HUES6 (cell line): ENCODE measurements around the gene RPL3.
A peak's percentile ranks its signal among the peaks of the same experiment; 100 is the strongest.

Experiments used
- H3K27ac ChIP-seq: 2 replicates; pipeline ENCODE4 v1.7.0; 2013; ENCODE audit warnings: low read depth, mild to moderate bottlenecking, low read length, inconsistent platforms
- H3K27me3 ChIP-seq: 2 replicates; pipeline ENCODE4 v1.6.1; 2013; ENCODE audit warnings: low read length; ENCODE audit not compliant: control insufficient read depth, insufficient read depth
- H3K36me3 ChIP-seq: 2 replicates; pipeline ENCODE4 v1.6.1; 2013; ENCODE audit warnings: low read length; ENCODE audit not compliant: control insufficient read depth, insufficient read depth
- H3K4me1 ChIP-seq: 2 replicates; pipeline ENCODE4 v1.6.1; 2013; ENCODE audit warnings: low read length; ENCODE audit not compliant: control insufficient read depth, insufficient read depth
- H3K4me3 ChIP-seq: 2 replicates; pipeline ENCODE4 v1.5.1; 2013; ENCODE audit warnings: low read depth, low read length
- H3K9ac ChIP-seq: one replicate; pipeline ENCODE4 v1.6.1; 2013; ENCODE audit warnings: mild to moderate bottlenecking, low read length
- H3K9me3 ChIP-seq: 2 replicates; pipeline ENCODE4 v1.6.1; 2013; ENCODE audit warnings: low read depth, low read length; ENCODE audit not compliant: control insufficient read depth, insufficient read depth

The RPL3 gene

GRCh38 chr22:39319284-39320022 is at the start of gene RPL3:
RPL3 (minus strand) TSS chr22:39319623; CDS start chr22:39319597, 26 bp downstream.
- Histone ChIP-seq H3K27ac (peak within 1 kb of the TSS; percentile 91), H3K36me3 (peaks cover 47% of the 10 kb centered on the region), H3K4me3 (peak within 1 kb of the TSS; percentile 80), H3K27me3 (no peaks in the 10 kb centered on the region), H3K9me3 (no peaks in the 10 kb centered on the region), H3K9ac (peak within 1 kb of the TSS; percentile 99), H3K4me1 (peaks cover 17% of the 10 kb centered on the region)

DNA sequence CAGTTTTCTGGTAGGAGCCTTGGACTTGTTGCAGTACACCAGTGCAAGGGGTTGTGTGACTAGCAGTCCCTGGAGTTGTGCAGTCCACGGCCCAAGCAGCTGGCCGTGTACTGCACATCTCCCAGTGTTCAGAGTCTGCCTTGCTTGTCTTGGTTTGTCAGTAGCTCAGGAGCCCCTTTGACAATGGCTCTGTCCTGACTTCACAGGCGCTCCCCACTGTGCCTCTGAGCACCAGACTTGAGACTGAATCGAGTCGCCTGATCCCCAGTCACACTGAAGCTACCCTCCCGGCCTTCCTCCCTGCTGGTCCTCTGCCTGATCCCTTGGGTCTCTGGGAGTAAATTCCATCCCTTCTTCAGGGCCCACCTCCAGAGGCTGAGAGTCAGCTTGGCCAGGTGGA is 49.8 kb upstream of the RPL3 start:
- Histone ChIP-seq H3K27me3 (no peaks in the 10 kb centered on the region), H3K36me3 (no peaks in the 10 kb centered on the region), H3K9me3 (peaks cover 11% of the 10 kb centered on the region), H3K4me1 (peaks cover 9% of the 10 kb centered on the region), H3K27ac (no peak overlapping the region), H3K9ac (no peak overlapping the region), H3K4me3 (no peak overlapping the region)

GRCh38 chr22:39368461-39368911 is 49.1 kb upstream of the RPL3 start:
- Histone ChIP-seq H3K27ac (no peak overlapping the region), H3K9me3 (peaks cover 11% of the 10 kb centered on the region), H3K4me3 (no peak overlapping the region), H3K4me1 (peaks cover 11% of the 10 kb centered on the region; the same call in 1 of the 2 replicates), H3K9ac (no peak overlapping the region), H3K36me3 (no peaks in the 10 kb centered on the region), H3K27me3 (no peaks in the 10 kb centered on the region)

GRCh38 chr22:39367035-39367434 is 47.6 kb upstream of the RPL3 start:
- Histone ChIP-seq H3K4me3 (no peak overlapping the region), H3K27ac (no peak overlapping the region), H3K4me1 (peaks cover 26% of the 10 kb centered on the region), H3K9me3 (peaks cover 7% of the 10 kb centered on the region), H3K36me3 (no peaks in the 10 kb centered on the region), H3K9ac (no peak overlapping the region), H3K27me3 (no peaks in the 10 kb centered on the region)

DNA sequence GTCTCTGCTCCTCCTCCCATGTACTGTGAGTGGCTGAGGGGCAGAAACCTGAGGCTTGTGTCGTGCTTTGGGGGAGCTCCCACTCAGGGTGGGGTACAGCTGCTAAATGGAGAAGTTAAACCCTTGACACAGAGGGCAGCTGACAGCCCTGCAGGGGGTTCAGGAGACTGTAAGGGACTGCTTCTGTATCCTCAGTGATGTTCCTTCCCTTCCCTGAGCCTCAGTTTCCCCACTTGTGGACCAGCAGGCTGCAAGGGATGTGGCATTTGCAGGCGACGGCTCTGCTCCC is 46.0 kb upstream of the RPL3 start:
- Histone ChIP-seq H3K9ac (no peak overlapping the region), H3K9me3 (no peaks in the 10 kb centered on the region), H3K27me3 (no peaks in the 10 kb centered on the region), H3K27ac (no peak overlapping the region), H3K4me1 (peaks cover 34% of the 10 kb centered on the region), H3K4me3 (no peak overlapping the region), H3K36me3 (no peaks in the 10 kb centered on the region)

DNA sequence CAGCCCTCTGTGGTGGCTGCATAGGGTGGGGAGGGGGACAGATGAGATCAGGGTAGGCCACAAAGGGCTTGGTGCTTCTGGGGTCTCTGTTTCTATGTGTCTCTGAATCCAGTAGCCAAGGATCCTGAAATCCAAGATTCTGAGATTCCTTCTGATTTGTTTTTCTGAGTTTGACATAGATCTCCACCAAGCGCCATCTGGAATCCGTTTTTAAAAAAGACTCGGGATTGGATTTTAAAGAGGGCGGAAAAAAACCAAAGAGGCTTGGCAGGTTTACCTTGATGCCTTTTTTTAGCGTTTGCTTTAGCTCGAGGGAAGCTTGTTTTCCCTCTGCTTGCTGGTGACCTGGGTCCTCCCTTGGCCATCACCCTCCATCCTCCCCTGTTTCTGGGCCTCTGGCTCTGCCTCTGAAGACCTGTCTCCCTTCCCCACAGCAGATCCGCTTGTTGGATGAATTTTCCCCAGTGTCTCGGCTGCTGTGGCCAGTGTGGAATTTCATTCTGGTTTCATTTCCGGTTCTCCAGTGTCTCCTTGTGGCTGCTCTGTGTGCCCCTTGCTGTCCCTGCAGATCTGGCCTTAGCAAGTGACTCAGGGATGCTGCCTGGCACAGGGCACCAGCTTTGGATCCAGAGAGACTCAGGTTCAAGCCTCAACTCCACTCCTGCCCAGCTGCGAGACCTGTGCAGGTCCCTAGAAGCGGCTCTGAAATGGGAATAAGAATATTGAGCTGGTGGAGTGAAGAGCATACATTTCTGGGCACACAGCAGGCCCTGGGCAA is 45.5 kb upstream of the RPL3 start:
- Histone ChIP-seq H3K36me3 (no peaks in the 10 kb centered on the region), H3K4me3 (no peak overlapping the region), H3K9me3 (no peaks in the 10 kb centered on the region), H3K9ac (no peak overlapping the region), H3K27ac (no peak overlapping the region), H3K4me1 (peaks cover 39% of the 10 kb centered on the region), H3K27me3 (no peaks in the 10 kb centered on the region)

DNA sequence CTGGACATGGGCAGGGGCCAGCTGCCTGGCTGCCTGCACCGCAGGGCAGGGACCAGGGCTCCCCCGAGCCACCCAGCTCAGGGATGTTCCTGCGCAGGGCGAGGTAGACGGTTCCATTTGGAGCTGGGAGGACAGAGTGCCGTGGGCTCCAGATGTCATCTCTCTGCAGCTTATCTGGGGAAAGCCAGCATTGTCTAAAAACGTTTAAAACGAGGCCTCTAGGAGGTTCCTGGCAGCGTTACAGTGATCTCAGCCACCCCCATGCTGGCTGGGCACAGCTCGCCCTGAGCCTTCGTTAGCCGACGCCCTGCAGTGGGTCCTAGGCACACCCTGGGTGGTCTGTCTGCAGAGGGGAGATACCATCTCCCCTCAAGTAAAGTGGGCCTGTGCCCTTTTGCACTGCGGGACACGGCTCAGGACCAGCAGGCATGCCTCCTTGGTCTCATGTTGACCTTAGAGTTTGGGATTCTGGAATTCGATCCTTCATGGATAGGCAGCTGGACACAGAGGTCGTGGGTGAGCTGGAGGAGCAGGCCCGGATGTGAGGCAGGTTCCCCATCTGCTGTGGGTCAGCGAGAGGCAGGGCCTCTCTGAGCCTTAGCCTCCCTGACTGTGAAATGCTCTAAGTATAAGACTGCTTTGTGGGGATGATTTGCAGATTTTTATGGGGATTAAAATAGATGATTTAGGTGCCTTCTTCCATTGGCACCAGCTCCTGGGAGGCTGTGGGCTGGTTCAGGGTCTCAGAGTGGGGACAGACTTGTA is 44.5 kb upstream of the RPL3 start:
- no peak overlapping the region for H3K27ac ChIP-seq
- H3K36me3 ChIP-seq: no peaks in the 10 kb centered on the region
- no peak overlapping the region for H3K4me3 ChIP-seq
- no peaks in the 10 kb centered on the region for H3K9me3 ChIP-seq
- no peaks in the 10 kb centered on the region for H3K27me3 ChIP-seq
- H3K4me1 ChIP-seq: peaks cover 42% of the 10 kb centered on the region
- no peak overlapping the region for H3K9ac ChIP-seq

GRCh38 chr22:39362932-39363331 is 43.5 kb upstream of the RPL3 start:
- peak overlapping the region; percentile 42 for H3K9ac ChIP-seq
- peaks cover 42% of the 10 kb centered on the region for H3K4me1 ChIP-seq
- H3K27ac ChIP-seq: no peak overlapping the region

DNA sequence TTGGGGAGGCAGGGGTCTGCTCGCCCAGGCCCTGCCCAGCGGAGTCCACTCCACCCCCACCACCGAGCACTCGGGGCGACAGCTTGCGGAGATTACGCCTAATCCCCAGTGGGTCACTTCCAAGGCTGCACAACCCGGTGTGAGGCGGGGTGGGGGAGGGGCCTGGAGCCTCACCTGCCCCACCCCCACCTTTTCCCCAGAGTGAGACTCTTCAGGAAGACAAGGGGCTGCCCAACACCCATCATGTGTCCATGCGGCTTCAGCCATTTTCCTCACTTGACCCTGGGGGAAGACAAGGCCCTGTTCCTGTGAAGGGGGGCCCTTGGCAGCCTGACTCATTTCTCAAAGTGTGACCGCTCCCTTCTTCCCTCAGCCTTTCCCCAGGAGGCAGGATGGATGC is 42.8 kb upstream of the RPL3 start:
- peak overlapping the region; percentile 42 for H3K9ac ChIP-seq
- H3K27ac ChIP-seq: no peak overlapping the region
- peaks cover 42% of the 10 kb centered on the region for H3K4me1 ChIP-seq
- no peak overlapping the region for H3K4me3 ChIP-seq
- H3K9me3 ChIP-seq: no peaks in the 10 kb centered on the region
- no peaks in the 10 kb centered on the region for H3K36me3 ChIP-seq
- H3K27me3 ChIP-seq: no peaks in the 10 kb centered on the region

More at GRCh38 chr22:39362932-39363331, 43.5 kb upstream of the RPL3 start:
- Histone ChIP-seq H3K27me3 (no peaks in the 10 kb centered on the region), H3K9me3 (no peaks in the 10 kb centered on the region), H3K36me3 (no peaks in the 10 kb centered on the region), H3K4me3 (no peak overlapping the region)

- Histone ChIP-seq H3K27ac (no peak overlapping the region; the same call in 1 of the 2 replicates), H3K9me3 (no peaks in the 10 kb centered on the region), H3K9ac (no peak overlapping the region), H3K36me3 (no peaks in the 10 kb centered on the region), H3K4me1 (peaks cover 46% of the 10 kb centered on the region), H3K27me3 (no peaks in the 10 kb centered on the region), H3K4me3 (no peak overlapping the region)
Measured at GRCh38 chr22:39361496-39361895, 42.1 kb upstream of the RPL3 start.
